ENCODE results near the gene DCBLD1.
"Not testable (repeated sequence)": the region's sequence is repeated elsewhere in the genome, so short reads cannot be mapped to it uniquely, and the experiment has no call there.

Gene DCBLD1

GRCh38 chr6:117498159-117498558 lies 15.7 kb downstream of the DCBLD1 start:
- no peak for DNase-seq (ENCODE audit: low read depth in 2 of 2)

- no peak for DNase-seq (ENCODE audit: low read depth in 2 of 2)
Measured at GRCh38 chr6:117501722-117502121, 19.2 kb downstream of the DCBLD1 start.

- no peak for DNase-seq (ENCODE audit: low read depth in 2 of 2)
Measured at GRCh38 chr6:117502580-117502979, 20.1 kb downstream of the DCBLD1 start.

DNA sequence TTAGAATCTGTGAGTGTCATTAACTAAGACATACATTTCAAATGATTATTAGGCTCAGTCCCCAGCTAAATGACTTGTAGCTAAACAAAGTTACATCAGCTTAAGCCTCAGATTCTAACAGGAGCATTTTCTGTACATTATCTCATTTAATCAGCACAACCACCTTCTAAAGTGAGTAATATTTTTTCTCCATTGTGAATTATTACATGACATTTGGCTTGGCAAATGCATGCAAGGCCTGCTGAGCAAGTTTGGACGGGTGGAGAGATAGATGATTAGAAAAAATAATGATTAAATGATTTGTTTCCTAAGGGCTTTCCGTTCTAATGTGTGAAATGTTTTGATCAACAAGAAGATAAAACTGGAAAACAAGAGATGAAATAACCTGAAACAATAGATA lies 20.7 kb downstream of the DCBLD1 start:
- no peak for DNase-seq (ENCODE audit: low read depth in 2 of 2)

- DNase-seq (ENCODE audit: low read depth in 2 of 2): no peak
Measured at GRCh38 chr6:117504478-117505144, 22.1 kb downstream of the DCBLD1 start.

DNA sequence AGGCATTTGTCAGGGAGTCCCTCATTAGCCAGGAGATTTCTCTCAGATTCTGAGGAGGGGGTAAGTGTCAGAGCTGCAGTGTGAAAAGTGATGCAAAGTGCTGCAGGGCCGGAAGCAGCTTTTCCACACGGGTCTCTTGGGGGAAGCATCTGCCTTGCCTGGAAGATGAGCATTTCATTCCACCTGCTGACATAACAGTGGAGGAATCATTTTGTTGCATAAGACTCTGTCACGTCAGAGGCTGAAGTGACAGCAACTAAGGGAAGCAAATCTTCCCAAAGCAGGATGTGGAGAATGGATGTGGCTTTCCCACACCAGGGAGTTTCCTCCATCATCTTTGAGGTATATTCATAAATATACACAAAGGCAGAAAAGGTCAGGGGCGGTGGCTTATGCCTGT lies 22.8 kb downstream of the DCBLD1 start:
- DNase-seq (ENCODE audit: low read depth in 2 of 2): no peak

DNA sequence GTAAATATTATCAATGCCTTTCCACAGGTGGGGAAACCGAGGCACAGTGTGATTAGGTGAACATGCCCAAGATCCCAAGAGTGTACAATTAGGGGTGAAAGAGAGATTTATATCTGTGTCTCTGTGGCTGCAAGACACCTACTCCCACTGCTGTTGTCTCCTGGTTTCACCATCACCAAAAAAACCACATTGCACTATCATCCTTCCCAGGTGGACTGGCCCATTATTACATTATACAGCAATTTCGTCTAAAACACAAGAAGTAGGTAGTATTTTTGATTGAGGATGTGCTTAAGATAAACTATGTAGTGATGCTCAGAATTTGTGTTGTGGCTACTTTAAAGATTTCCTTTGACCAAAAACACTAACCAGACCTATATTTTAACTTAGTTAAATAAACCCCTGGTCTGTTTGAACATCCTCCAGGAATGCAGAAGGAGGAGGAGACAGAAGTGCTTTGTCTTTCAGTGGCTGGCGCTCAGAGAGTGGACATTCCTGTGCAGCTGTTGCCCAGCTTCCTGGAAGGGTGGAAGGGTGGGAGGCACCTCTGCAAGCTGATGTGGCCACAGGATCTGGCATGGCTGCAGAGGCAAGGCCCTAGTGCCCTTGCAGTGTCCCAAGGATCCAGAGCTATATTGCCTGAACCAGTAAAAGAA lies 23.8 kb downstream of the DCBLD1 start:
- no peak for DNase-seq (ENCODE audit: low read depth in 2 of 2)

GRCh38 chr6:117506907-117507306 lies 24.4 kb downstream of the DCBLD1 start:
- DNase-seq (ENCODE audit: low read depth in 2 of 2): no peak

DNA sequence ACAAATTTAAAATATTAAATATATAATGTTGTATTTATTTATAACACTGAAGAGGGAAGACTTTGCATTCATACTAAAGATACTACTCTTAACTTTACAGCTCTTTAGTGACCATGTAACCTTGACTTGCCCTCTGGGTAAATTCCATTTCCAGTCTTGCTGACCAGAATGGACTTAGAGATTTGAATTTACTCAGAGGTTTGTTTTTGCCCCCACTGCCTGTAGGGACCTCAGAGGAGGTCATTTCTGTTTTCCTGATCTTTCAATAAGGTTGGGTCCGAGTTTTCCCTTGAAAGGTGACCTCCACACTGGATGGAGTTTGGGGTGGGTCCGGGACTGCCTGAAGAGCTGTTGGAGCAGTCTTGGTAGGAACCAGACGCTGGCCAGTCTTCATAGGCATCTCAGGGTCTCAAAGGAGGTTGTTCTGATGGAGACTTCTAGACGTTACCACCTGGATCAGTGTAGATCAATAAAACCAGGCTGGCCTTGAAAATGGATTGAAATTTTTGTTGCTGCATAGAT lies 26.0 kb downstream of the DCBLD1 start:
- no peak for DNase-seq (ENCODE audit: low read depth in 2 of 2)

GRCh38 chr6:117509021-117509420 lies 26.5 kb downstream of the DCBLD1 start:
- DNase-seq (ENCODE audit: low read depth in 2 of 2): no peak

DNA sequence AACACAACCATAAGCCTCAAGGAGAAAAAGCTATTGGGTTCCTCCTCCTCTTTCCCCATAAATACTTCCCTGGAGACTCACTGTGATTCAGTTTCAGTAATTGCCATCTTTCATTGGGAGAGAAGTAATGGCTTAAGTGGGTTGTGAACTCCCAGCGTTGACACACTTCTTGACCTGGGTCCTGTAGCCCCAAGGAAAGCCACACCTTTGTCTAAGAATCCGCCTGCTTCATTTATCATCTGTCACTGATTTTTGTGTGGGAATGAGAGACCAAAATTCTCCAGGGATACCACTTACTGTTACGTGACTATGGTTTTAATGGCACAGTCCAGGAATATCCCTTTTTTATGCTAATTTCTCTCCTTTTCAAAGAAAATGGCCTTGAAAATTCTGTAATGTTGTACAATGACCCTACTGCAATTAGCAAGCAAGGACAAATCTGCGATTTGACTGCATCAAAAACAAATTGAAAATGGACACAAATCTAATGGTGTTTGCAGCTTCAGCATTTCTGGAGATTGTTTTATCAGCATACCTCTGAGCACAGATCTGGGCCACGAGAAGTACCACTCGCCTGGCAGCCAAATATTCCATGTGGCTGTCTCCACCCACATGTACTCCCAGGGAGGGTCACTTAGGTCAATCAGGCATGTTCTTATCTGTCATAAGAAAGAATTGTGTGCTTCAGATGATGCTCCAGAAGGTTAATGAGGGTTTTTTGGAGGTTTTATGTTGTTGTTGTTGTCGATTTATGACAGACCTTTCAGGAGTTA lies 29.8 kb downstream of the DCBLD1 start:
- DNase-seq (ENCODE audit: low read depth in 2 of 2): no peak

DNA sequence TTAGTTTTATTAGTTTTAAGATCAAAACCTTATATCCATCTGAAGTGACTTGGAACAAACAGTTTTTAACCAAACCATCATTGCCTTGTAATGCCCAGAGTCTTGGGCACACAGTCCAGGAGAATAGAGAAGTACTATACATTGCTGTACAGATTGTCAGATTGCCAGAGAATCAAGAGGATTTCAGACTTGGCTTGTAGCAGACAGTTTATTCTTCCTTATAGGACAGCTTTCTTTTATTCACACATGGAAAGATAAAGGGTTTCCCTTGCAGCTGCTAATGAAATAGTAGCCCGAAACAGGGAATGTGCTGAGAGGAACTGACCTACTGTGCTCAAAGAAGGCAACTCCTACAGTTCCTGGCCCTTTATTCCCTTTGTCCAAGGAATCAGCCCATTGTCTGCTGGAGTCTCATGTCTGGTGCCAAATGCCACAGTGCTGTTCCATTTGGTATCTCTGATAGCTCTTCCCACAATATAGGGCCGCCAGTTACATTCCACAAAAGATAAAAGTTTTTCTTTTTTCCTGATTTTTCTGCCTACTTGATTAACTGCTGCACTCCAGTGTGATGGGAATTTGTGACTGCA lies 30.6 kb downstream of the DCBLD1 start:
- DNase-seq (ENCODE audit: low read depth in 2 of 2): no peak

DNA sequence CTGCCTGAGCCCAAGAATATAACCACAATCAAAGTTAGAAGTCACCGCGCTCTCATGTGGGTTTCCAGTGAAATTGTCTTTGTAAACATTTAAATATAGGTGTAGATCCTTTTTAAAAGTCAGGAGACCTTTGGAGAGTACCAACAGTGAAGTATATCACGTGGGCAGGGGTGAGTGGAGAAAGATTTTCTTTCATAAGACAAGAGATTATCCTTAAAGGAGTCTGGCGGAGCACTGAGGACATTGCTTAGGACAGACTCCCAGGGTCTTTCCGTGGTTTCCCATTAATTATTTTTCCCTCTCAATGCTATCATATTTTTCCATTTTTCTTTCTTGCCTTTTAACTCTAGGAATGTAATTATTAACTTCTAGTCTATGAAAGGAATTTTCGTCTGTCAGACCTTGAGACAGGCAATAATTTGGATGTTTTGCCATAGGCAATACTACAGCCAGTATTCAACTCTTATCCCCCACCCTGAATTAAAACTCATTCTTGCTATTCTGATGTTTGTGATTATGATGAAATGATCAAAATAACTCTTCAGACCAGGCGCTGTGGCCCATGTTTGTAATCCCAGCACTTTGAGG lies 31.4 kb downstream of the DCBLD1 start:
- no peak for DNase-seq (ENCODE audit: low read depth in 2 of 2)

GRCh38 chr6:117514655-117515054 lies 32.2 kb downstream of the DCBLD1 start:
- DNase-seq (ENCODE audit: low read depth in 2 of 2): no peak

DNA sequence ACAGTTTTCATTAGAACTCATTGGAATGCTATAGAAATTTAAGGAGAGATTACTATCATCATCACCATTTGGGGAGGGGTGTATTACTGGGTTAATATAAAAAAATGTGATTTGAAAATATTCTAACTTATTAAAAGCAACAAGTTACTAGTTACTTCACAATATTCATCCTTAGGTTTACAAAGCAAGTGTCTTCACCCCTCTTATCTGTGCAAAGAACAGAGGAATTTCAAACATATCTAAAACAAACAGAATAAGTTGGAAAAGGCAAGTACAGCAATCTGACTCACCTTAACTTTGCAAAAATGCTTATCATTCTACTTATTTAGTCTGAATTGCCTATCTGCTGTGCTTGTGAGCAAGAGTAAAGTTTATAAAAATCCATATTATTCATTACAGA lies 32.9 kb downstream of the DCBLD1 start:
- DNase-seq (ENCODE audit: low read depth in 2 of 2): no peak

GRCh38 chr6:117517995-117518394 lies 35.5 kb downstream of the DCBLD1 start:
- DNase-seq (ENCODE audit: low read depth in 2 of 2): not testable (repeated sequence)

DNA sequence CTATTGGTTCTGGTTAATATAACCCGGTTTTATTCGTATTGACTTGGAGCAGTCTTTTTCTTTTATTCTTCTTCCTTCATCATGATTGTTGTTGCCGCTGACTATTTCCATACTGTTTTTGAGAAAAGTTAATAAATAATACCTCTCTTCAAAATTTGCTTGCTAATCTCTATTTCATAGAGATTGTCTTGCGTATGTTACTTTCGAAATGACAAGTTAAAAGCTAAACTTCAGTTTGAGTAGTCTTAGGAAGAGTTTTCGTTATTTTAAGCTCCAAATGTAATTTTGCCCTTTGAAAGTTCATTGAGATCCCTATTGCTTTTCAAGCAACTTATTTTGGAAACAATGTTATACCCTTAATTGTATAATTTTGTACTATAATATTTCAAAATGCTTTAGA lies 36.4 kb downstream of the DCBLD1 start:
- no peak for DNase-seq (ENCODE audit: low read depth in 2 of 2)

DNA sequence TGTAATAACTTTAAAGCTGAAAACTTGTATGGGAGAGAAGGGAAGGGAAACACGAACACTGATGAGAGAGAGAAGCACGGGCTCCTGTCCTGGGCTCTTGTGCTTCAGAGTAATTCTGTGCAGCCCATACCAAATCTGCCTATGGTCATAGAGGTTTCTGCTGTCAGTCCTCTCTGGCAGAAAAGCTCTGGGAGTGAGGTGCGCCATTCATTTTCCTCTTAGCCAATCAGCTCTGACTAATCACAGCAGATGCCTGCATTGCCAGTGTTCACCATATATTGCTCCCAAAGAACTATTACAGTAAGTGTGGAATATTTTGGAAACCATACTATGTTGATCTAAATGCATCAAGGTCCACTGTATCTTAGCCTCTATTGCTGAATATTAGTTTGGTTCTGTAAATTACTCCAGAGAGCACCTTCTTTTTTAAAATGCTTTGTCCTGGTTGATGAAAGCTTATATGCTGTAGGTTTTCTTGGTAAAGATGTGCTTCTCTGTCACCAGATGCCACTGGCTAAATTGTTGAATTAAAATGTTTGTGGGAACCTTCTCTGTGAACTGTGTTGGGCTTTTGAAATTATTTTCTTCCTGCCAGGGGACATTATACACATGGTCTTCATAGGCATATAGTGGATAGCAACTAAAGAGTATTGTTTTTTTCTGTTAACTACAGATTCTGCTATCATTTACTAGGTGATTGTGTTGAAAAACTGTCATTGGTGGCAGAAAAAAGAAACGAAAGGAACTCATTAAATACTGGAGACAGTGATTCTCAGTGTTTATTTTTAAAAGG lies 38.3 kb downstream of the DCBLD1 start:
- DNase-seq (ENCODE audit: low read depth in 2 of 2): no peak

DNA sequence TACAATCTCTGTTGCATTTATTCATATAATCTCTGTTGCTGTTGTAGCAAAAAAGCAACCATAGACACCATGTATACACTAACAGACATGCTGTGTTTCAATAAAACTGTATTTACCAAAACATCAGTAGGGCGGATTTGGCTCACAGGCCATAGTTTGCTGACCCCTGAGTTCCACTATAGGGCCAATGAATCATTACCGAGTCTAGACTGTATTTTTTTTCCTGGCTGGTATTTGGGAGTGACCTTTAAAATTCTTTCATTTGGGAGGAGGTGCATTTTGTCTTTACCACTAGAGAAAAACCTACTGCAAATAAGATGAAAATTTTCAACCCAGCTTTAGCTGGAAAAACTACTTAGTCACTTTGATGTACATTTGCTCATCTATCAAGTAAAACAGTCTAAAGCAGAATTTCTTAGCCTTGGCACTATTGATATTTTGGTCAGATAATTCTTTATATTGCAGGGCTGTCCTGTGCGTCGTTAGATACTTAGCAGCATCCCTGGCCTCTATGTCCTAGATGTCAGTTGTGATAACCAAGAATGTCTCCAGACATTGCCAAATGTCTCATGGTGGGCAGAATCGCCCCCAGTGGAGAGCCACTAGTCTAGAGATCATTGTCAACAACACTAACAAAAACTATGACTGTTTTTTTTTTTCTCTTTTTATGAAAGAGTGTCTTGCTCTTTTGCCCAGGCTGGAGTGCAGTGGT lies 39.5 kb downstream of the DCBLD1 start:
- DNase-seq (ENCODE audit: low read depth in 2 of 2): no peak

GRCh38 chr6:117525607-117526006 lies 43.1 kb downstream of the DCBLD1 start:
- DNase-seq (ENCODE audit: low read depth in 2 of 2): no peak

All from stimulated activated CD8-positive, alpha-beta memory T cell treated with anti-CD3 and anti-CD28 coated beads, Interleukin-7, amount 100 ng/mL, for 1 hour (primary cell).